GM23338 (cell line): Measurements from ENCODE around the gene ZNF610.

Experiments used
- EZH2 ChIP-seq: fragments of 200-600 bp; sonication (generic); IDR thresholded peaks from one replicate; pipeline ENCODE4 v1.8.0; 2017; ENCODE audit warnings: antibody characterized with exemption, mild to moderate bottlenecking, low read depth; ENCODE audit not compliant: unreplicated experiment
- POLR2AphosphoS5 ChIP-seq: IDR thresholded peaks from 2 replicates; pipeline ENCODE4 v1.6.1; 2016; ENCODE audit warnings: antibody characterized with exemption, low read depth
- STAT1 ChIP-seq: IDR thresholded peaks from one replicate; pipeline ENCODE4 v1.6.1; 2016; ENCODE audit warnings: antibody characterized with exemption; ENCODE audit not compliant: unreplicated experiment
- TF ChIP-seq, protein P1 (sequence below), 2 experiments: fragments of 200-600 bp in 1 of 2; sonication (generic) in 1 of 2; conservative IDR thresholded peaks; 2 replicates each; pipeline versions ENCODE4 v1.5.1 to v1.6.1; 2016 to 2017; ENCODE audit warnings: antibody characterized with exemption in 2 of 2, low read depth in 2 of 2, mild to moderate bottlenecking in 2 of 2, moderate library complexity in 1 of 2

- TF ChIP-seq, protein P1, sequence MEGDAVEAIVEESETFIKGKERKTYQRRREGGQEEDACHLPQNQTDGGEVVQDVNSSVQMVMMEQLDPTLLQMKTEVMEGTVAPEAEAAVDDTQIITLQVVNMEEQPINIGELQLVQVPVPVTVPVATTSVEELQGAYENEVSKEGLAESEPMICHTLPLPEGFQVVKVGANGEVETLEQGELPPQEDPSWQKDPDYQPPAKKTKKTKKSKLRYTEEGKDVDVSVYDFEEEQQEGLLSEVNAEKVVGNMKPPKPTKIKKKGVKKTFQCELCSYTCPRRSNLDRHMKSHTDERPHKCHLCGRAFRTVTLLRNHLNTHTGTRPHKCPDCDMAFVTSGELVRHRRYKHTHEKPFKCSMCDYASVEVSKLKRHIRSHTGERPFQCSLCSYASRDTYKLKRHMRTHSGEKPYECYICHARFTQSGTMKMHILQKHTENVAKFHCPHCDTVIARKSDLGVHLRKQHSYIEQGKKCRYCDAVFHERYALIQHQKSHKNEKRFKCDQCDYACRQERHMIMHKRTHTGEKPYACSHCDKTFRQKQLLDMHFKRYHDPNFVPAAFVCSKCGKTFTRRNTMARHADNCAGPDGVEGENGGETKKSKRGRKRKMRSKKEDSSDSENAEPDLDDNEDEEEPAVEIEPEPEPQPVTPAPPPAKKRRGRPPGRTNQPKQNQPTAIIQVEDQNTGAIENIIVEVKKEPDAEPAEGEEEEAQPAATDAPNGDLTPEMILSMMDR (conservative IDR thresholded peaks at IDR 0.05; ENCODE audit: low read depth in 2 of 2), result no peak
- TF ChIP-seq POLR2AphosphoS5 (peak; percentile 86), EZH2 (no peak), STAT1 (no peak)
These were observed 33.7 kb downstream of the ZNF610 start, which contains the start of gene ZNF880 for GRCh38 chr19:52369559-52370340.
